HL-60 (cell line): Measurements from ENCODE around the gene CABLES2.
"Not testable (repeated sequence)": the region's sequence is repeated elsewhere in the genome, so short reads cannot be mapped to it uniquely, and the experiment has no call there.

Source experiments
- CTCF ChIP-seq: IDR thresholded peaks from one replicate; pipeline ENCODE4 v1.5.1; 2011; ENCODE audit warnings: low read length, control low read depth, inconsistent platforms; ENCODE audit not compliant: insufficient read depth
- GABPA ChIP-seq: IDR thresholded peaks from 2 replicates; pipeline ENCODE4 v1.6.1; 2012; ENCODE audit warnings: low read depth
- POLR2AphosphoS5 ChIP-seq: IDR thresholded peaks from 2 replicates; pipeline ENCODE4 v1.6.1; 2012; ENCODE audit warnings: low read depth
- REST ChIP-seq: IDR thresholded peaks from 2 replicates; pipeline ENCODE4 v1.6.1; 2012; ENCODE audit warnings: low read depth; ENCODE audit not compliant: insufficient replicate concordance

GRCh38 chr20:62426059-62426348 lies 18.9 kb upstream of the CABLES2 start:
- not testable (repeated sequence) for TF ChIP-seq CTCF, POLR2AphosphoS5, GABPA, REST
